Testis (tissue), 2 donors: ENCODE results near the gene C2orf66.

Source experiments
- POLR2A ChIP-seq: fragments of 450-650 bp; IDR thresholded peaks from one replicate; pipeline ENCODE4 v1.6.1; 2017; ENCODE audit warnings: antibody characterized with exemption, mild to moderate bottlenecking, moderate library complexity
- TF ChIP-seq, protein P1 (sequence below), 3 experiments: fragments of 450-650 bp in 2 of 3; fragments of 200-600 bp in 1 of 3; sonication (generic) in 1 of 3; IDR thresholded peaks; one replicate each; pipeline ENCODE4 v1.5.1; 2016 to 2019; ENCODE audit warnings: antibody characterized with exemption in 3 of 3, mild to moderate bottlenecking in 2 of 3, moderate library complexity in 1 of 3

DNA sequence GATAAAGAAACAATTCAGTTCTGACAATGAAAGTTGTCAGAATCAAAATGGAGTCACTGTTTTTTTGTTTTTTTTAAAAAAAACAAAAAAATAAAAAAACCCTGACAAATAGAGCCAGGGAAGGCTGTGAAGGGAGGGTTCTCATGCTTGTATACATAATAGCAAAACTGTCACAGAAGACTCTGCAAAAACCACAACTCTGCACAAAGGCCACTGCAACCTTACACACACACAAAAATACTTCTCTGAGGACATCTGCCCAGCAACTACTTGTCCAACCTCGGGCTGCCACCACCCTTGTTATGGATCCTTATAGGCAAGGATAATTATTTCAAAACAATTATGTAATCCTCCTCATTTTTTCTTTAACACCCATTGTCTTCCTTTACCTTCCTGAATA lies 41.9 kb upstream of the C2orf66 start:
- TF ChIP-seq, protein P1, sequence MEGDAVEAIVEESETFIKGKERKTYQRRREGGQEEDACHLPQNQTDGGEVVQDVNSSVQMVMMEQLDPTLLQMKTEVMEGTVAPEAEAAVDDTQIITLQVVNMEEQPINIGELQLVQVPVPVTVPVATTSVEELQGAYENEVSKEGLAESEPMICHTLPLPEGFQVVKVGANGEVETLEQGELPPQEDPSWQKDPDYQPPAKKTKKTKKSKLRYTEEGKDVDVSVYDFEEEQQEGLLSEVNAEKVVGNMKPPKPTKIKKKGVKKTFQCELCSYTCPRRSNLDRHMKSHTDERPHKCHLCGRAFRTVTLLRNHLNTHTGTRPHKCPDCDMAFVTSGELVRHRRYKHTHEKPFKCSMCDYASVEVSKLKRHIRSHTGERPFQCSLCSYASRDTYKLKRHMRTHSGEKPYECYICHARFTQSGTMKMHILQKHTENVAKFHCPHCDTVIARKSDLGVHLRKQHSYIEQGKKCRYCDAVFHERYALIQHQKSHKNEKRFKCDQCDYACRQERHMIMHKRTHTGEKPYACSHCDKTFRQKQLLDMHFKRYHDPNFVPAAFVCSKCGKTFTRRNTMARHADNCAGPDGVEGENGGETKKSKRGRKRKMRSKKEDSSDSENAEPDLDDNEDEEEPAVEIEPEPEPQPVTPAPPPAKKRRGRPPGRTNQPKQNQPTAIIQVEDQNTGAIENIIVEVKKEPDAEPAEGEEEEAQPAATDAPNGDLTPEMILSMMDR (IDR thresholded peaks at IDR 0.05) = no peak
- no peak for TF ChIP-seq POLR2A
